ENCODE results near the gene WDR76.

The WDR76 gene

DNA sequence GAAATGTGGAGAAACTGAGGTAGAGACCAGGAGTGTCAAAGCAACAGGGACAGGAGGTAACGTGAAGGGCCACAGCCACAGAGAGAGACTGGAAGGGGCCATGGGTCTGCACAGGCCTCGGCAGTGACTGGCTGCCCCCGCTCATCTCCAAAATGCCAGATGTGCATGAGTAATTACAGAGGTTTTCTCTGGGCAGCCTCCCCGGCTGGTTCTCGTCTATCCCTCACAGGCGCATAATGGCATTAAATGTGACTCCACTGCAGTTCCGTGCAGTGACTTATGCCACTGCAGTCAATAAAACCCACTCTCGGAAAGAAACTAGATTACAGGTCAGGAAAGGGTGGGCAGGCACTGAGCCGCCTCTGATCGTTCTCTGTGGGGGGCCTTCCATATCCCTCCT, 74.7 kb downstream of the WDR76 start:
- Histone ChIP-seq H3K4me3 (ENCODE audit: low read length) (no peak overlapping the region), H3K4me1 (ENCODE audit: insufficient read depth, low read length) (peaks cover 4% of the 10 kb centered on the region; the same call in 1 of the 2 replicates), H3K9me3 (ENCODE audit: insufficient read depth, low read depth, low read length) (no peaks in the 10 kb centered on the region), H3K9ac (ENCODE audit: low read depth, low read length) (no peak overlapping the region), H3K27ac (ENCODE audit: low read length) (no peak overlapping the region), H3K36me3 (ENCODE audit: insufficient read depth, low read depth, low read length) (peaks cover 10% of the 10 kb centered on the region; the same call in 1 of the 2 replicates), H3K27me3 (ENCODE audit: insufficient read depth, low read length) (no peaks in the 10 kb centered on the region)

DNA sequence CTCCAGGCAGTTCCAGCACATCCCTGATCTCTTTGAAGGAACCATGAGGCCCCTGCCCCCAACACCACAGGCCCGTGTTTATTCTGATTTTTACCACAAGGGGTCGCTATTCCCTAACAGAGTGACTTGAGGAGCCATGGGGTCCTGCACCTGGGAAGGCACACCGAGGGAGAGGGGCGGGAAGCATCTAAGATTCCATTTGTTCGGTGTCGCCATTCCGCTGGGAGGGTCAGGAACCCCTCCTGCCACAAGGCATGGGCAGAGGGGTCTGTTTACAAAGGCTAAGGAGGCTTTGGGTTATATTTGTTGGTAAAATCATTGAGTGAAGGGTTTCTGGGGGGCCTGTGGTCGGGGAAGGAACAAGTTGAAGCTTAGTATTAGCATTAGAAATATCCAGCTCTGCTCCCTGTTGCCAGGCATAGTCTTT, 77.1 kb downstream of the WDR76 start:
- Histone ChIP-seq H3K36me3 (ENCODE audit: insufficient read depth, low read depth, low read length) (peaks cover 11% of the 10 kb centered on the region; the same call in 1 of the 2 replicates), H3K9ac (ENCODE audit: low read depth, low read length) (no peak overlapping the region), H3K27me3 (ENCODE audit: insufficient read depth, low read length) (no peaks in the 10 kb centered on the region), H3K4me3 (ENCODE audit: low read length) (no peak overlapping the region), H3K4me1 (ENCODE audit: insufficient read depth, low read length) (peaks cover 4% of the 10 kb centered on the region; the same call in 1 of the 2 replicates), H3K9me3 (ENCODE audit: insufficient read depth, low read depth, low read length) (no peaks in the 10 kb centered on the region), H3K27ac (ENCODE audit: low read length) (no peak overlapping the region)

DNA sequence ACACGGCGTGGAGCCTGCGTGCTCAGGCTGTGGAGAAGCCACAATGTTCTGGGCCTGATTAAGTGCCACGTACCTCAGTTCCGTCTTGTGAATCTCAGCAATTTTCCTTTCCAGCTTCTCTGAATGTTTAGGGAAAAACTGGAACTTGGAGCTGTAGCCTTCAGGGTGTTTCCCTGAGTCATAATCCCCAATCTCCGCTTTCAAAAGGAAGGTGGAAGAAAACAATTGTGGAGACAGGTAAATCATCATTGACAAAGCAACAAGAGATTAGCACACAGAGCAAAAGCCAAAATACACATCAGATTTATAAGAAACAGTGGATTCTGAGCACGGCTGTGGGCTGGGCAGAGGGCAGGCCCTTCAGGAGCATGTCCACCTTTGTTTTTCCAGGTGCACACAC, 79.0 kb downstream of the WDR76 start:
- no peak overlapping the region for H3K4me3 ChIP-seq (ENCODE audit: low read length)
- H3K4me1 ChIP-seq (ENCODE audit: insufficient read depth, low read length) = peaks cover 4% of the 10 kb centered on the region; the same call in 1 of the 2 replicates
- H3K9me3 ChIP-seq (ENCODE audit: insufficient read depth, low read depth, low read length) = no peaks in the 10 kb centered on the region
- H3K27me3 ChIP-seq (ENCODE audit: insufficient read depth, low read length) = no peaks in the 10 kb centered on the region
- H3K9ac ChIP-seq (ENCODE audit: low read depth, low read length) = no peak overlapping the region
- H3K27ac ChIP-seq (ENCODE audit: low read length) = no peak overlapping the region
- H3K36me3 ChIP-seq (ENCODE audit: insufficient read depth, low read depth, low read length) = peaks cover 15% of the 10 kb centered on the region; the same call in 1 of the 2 replicates

DNA sequence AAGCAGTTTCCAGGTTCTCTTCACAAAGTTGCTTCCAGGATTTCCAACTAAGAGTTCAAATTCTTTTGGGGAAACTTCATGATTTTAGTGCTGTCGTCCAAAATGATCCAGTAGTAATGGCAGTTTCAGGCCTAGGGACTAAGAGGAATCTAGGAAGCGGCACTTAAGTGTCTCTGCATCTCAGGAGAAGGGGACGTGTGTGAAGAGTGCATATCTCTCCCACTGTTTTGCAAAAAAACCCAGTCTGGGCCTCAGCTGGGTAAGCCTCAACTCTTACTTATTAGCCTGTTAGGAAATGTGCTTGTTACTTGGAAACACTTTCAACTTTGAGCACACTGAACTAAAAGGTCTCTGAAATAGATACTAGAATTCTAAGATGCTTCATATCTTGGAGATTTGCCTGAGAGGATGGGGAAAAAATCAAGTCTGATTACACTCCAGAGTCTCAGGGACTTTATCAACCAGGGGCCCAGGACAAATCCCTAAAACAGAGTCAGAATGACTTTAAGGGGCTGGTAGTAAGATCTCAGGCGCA, 81.8 kb downstream of the WDR76 start:
- no peak overlapping the region for H3K4me3 ChIP-seq (ENCODE audit: low read length)
- no peak overlapping the region for H3K9ac ChIP-seq (ENCODE audit: low read depth, low read length)
- no peak overlapping the region for H3K27ac ChIP-seq (ENCODE audit: low read length)
- no peaks in the 10 kb centered on the region; the same call in 1 of the 2 replicates for H3K4me1 ChIP-seq (ENCODE audit: insufficient read depth, low read length)
- H3K9me3 ChIP-seq (ENCODE audit: insufficient read depth, low read depth, low read length) = no peaks in the 10 kb centered on the region
- peaks cover 19% of the 10 kb centered on the region for H3K36me3 ChIP-seq (ENCODE audit: insufficient read depth, low read depth, low read length)
- H3K27me3 ChIP-seq (ENCODE audit: insufficient read depth, low read length) = no peaks in the 10 kb centered on the region

DNA sequence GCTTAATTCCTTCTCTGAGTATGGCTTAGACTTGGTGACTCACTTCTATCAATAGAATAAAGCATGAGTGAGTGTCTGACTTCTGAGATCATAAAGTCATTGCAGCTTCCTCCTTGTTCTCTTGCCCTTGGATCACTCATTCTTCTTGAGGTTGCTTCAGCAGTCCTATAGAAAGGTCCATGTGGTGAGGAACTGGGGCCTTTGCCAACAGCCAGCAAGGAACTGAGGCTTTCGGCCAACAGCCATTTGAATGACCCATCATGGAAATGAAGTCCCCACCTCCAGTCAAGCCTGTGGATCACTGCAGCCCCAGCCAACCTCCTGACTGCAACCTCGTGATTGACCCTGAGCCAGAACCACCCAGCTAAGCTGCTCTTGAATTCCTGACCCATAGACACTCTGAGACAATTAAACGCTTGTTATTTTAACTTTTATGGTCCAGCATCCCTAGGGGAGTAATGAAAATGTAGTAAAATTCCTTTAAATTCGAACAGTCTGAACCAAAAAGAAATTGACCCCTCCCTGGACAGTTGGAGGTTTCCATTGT, 84.5 kb downstream of the WDR76 start:
- H3K27me3 ChIP-seq (ENCODE audit: insufficient read depth, low read length) = no peaks in the 10 kb centered on the region
- H3K36me3 ChIP-seq (ENCODE audit: insufficient read depth, low read depth, low read length) = peaks cover 14% of the 10 kb centered on the region; the same call in 1 of the 2 replicates
- H3K9me3 ChIP-seq (ENCODE audit: insufficient read depth, low read depth, low read length) = no peaks in the 10 kb centered on the region
- no peak overlapping the region for H3K9ac ChIP-seq (ENCODE audit: low read depth, low read length)
- no peaks in the 10 kb centered on the region for H3K4me1 ChIP-seq (ENCODE audit: insufficient read depth, low read length)
- H3K27ac ChIP-seq (ENCODE audit: low read length) = no peak overlapping the region
- no peak overlapping the region for H3K4me3 ChIP-seq (ENCODE audit: low read length)

DNA sequence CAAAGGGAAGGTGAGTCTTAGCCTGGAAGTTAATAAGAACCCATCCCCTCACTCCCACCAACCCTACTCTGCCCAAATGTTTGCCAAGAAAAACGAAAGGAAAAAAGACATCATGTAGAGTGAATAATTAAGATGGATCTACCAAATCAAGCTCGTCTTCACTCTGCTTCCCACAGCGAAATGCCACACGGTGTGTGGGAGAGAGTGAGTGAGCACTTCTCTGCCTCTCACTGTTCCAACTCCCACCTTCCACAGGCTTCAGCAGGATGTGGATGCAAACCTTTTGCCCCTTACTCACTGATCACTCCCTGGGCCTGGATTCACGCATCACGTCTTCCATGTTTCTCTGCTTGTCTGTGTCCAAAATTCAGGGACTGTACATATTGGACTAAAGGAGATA, 85.4 kb downstream of the WDR76 start:
- H3K9ac ChIP-seq (ENCODE audit: low read depth, low read length) = no peak overlapping the region
- H3K27ac ChIP-seq (ENCODE audit: low read length) = no peak overlapping the region
- H3K4me1 ChIP-seq (ENCODE audit: insufficient read depth, low read length) = no peaks in the 10 kb centered on the region
- H3K4me3 ChIP-seq (ENCODE audit: low read length) = no peak overlapping the region
- H3K36me3 ChIP-seq (ENCODE audit: insufficient read depth, low read depth, low read length) = peaks cover 14% of the 10 kb centered on the region; the same call in 1 of the 2 replicates
- H3K9me3 ChIP-seq (ENCODE audit: insufficient read depth, low read depth, low read length) = no peaks in the 10 kb centered on the region
- no peaks in the 10 kb centered on the region for H3K27me3 ChIP-seq (ENCODE audit: insufficient read depth, low read length)

DNA sequence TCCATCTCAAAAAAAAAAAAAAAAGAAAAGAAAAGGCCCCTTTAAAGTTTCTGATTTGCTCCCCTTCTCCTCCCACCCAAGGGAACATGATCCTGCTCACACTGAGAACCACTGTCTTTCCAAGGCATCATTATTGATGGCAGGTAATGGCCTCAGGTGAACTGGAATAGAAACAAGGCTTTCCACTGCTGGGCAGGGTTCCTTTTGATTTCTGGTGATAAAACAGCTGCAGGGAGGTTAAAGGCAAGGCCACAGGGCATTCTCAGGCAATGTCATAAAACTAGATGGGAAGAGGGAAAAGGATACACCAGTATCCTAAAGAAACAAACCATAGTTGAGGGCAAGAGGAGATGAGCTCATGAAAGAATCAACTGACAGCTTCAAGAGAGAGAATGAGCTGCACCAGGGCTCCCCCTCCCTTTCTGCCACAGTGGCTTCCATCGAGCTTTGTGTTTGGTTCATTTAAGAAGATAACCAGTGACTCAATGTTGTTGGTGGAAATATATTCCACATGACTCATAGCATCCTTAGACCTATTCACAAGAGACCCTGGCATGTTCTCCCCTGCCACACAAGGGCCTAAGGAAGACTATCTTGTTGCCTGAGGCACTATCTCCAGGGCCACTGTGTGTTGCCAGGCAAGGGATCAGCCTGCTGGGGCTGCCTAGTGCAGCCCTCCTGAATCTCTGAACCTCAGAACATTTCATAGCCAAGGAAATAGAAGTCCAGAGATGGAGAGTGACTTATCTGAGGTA, 86.4 kb downstream of the WDR76 start:
- H3K36me3 ChIP-seq (ENCODE audit: insufficient read depth, low read depth, low read length) = peaks cover 14% of the 10 kb centered on the region; the same call in 1 of the 2 replicates
- H3K27me3 ChIP-seq (ENCODE audit: insufficient read depth, low read length) = no peaks in the 10 kb centered on the region
- H3K4me3 ChIP-seq (ENCODE audit: low read length) = no peak overlapping the region
- H3K27ac ChIP-seq (ENCODE audit: low read length) = no peak overlapping the region
- no peaks in the 10 kb centered on the region for H3K9me3 ChIP-seq (ENCODE audit: insufficient read depth, low read depth, low read length)
- H3K9ac ChIP-seq (ENCODE audit: low read depth, low read length) = no peak overlapping the region
- no peaks in the 10 kb centered on the region for H3K4me1 ChIP-seq (ENCODE audit: insufficient read depth, low read length)

DNA sequence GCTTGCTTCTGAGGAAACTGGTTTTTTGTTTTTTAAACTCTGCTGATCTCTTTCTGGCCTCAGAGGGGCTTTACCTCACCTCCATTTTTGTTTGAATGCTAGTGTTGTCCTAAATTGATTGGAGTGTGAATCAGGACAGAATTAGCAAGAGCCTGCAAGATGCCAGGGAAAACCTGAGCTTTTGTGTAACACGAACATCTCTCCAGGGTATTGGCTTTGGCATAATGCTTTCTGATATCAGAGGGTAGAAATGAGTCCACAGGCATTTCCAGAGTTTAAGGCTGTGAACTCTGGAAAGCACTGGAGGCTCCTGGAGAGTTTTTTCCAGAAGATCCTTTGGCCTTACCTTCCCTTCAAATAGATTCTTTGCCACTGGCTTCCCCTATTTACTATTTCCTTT, 87.1 kb downstream of the WDR76 start:
- no peak overlapping the region for H3K4me3 ChIP-seq (ENCODE audit: low read length)
- H3K27ac ChIP-seq (ENCODE audit: low read length) = no peak overlapping the region
- H3K4me1 ChIP-seq (ENCODE audit: insufficient read depth, low read length) = no peaks in the 10 kb centered on the region
- no peaks in the 10 kb centered on the region for H3K9me3 ChIP-seq (ENCODE audit: insufficient read depth, low read depth, low read length)
- no peaks in the 10 kb centered on the region for H3K27me3 ChIP-seq (ENCODE audit: insufficient read depth, low read length)
- peaks cover 8% of the 10 kb centered on the region; the same call in 1 of the 2 replicates for H3K36me3 ChIP-seq (ENCODE audit: insufficient read depth, low read depth, low read length)
- no peak overlapping the region for H3K9ac ChIP-seq (ENCODE audit: low read depth, low read length)

- Histone ChIP-seq H3K9me3 (ENCODE audit: insufficient read depth, low read depth, low read length) (no peaks in the 10 kb centered on the region), H3K9ac (ENCODE audit: low read depth, low read length) (no peak overlapping the region), H3K4me3 (ENCODE audit: low read length) (no peak overlapping the region), H3K27ac (ENCODE audit: low read length) (no peak overlapping the region), H3K36me3 (ENCODE audit: insufficient read depth, low read depth, low read length) (peaks cover 4% of the 10 kb centered on the region; the same call in 1 of the 2 replicates), H3K27me3 (ENCODE audit: insufficient read depth, low read length) (no peaks in the 10 kb centered on the region), H3K4me1 (ENCODE audit: insufficient read depth, low read length) (peaks cover 11% of the 10 kb centered on the region; the same call in 1 of the 2 replicates)
These were observed 89.0 kb downstream of the WDR76 start for GRCh38 chr15:43915631-43916325.

DNA sequence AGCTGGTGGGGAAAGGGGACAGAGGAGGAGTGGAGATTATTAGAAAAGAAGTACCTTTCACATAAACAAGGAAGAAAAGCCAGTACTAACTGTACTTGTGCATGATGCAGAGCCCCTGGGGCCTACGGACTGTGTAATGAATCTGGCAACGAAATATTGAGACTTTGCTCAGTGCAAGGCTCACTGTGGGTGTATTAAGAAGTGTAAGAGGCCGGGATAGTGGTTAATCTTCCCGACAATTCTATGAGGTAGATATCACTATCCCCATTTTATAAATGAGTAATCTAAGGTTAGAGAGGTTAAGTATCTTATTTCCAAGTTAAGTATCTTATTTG, 89.5 kb downstream of the WDR76 start:
- H3K9me3 ChIP-seq (ENCODE audit: insufficient read depth, low read depth, low read length) = no peaks in the 10 kb centered on the region
- peaks cover 4% of the 10 kb centered on the region; the same call in 1 of the 2 replicates for H3K36me3 ChIP-seq (ENCODE audit: insufficient read depth, low read depth, low read length)
- no peak overlapping the region for H3K9ac ChIP-seq (ENCODE audit: low read depth, low read length)
- H3K27ac ChIP-seq (ENCODE audit: low read length) = no peak overlapping the region
- H3K4me3 ChIP-seq (ENCODE audit: low read length) = no peak overlapping the region
- H3K27me3 ChIP-seq (ENCODE audit: insufficient read depth, low read length) = no peaks in the 10 kb centered on the region
- H3K4me1 ChIP-seq (ENCODE audit: insufficient read depth, low read length) = peaks cover 16% of the 10 kb centered on the region; the same call in 1 of the 2 replicates
